Neural progenitor cell (in vitro differentiated cells): ENCODE data around the gene STIM1. TPM values are rescaled to one million over a fixed set of nuclear protein-coding genes. Genes with fewer than 3 reads are reported as not detected.

ENCODE experiments used
- DNase-seq: peaks from one replicate; pipeline ENCODE4 v3.0.0-alpha.2; 2016; ENCODE audit warnings: low spot score
- H2AFZ ChIP-seq: fragments of 200-600 bp; sonication (generic); replicated peaks from 2 replicates; pipeline ENCODE4 v1.6.1; 2016; ENCODE audit warnings: antibody characterized with exemption
- H3F3A ChIP-seq: fragments of 200-600 bp; sonication (generic); 2 replicates; pipeline ENCODE4 v1.6.1; 2016; ENCODE audit warnings: antibody characterized with exemption, low read depth
- H3K27ac ChIP-seq: fragments of 200-600 bp; sonication (generic); 2 replicates; pipeline ENCODE4 v1.5.1; 2016; ENCODE audit warnings: mild to moderate bottlenecking
- H3K27me3 ChIP-seq: fragments of 200-600 bp; sonication (generic); 2 replicates; pipeline ENCODE4 v1.6.1; 2016; ENCODE audit warnings: mild to moderate bottlenecking, moderate library complexity
- H3K36me3 ChIP-seq: fragments of 200-600 bp; sonication (generic); 2 replicates; pipeline ENCODE4 v1.5.1; 2016
- H3K4me1 ChIP-seq: fragments of 200-600 bp; sonication (generic); 2 replicates; pipeline ENCODE4 v1.6.1; 2016; ENCODE audit warnings: mixed run types
- H3K4me2 ChIP-seq: fragments of 200-600 bp; sonication (generic); 2 replicates; pipeline ENCODE4 v1.6.1; 2016
- H3K4me3 ChIP-seq: fragments of 200-600 bp; sonication (generic); 2 replicates; pipeline ENCODE4 v1.5.1; 2016
- H3K79me2 ChIP-seq: fragments of 200-600 bp; sonication (generic); 2 replicates; pipeline ENCODE4 v1.6.1; 2016; ENCODE audit warnings: low read depth
- H3K9ac ChIP-seq: fragments of 200-600 bp; sonication (generic); 2 replicates; pipeline ENCODE4 v1.6.1; 2016
- H3K9me3 ChIP-seq: fragments of 200-600 bp; sonication (generic); 2 replicates; pipeline ENCODE4 v1.5.1; 2016; ENCODE audit warnings: low read depth
- H4K20me1 ChIP-seq: fragments of 200-600 bp; sonication (generic); 2 replicates; pipeline ENCODE4 v1.6.1; 2016; ENCODE audit warnings: low read depth
- H3K27ac Mint-ChIP-seq: 3 replicates; pipeline ENCODE4 v1.8.0; 2021; ENCODE audit warnings: mixed read lengths
- H3K27me3 Mint-ChIP-seq: 2 replicates; pipeline ENCODE4 v1.8.0; 2022; ENCODE audit warnings: low read depth, mild to moderate bottlenecking, inconsistent platforms, moderate library complexity, mixed read lengths; ENCODE audit not compliant: insufficient read depth
- H3K36me3 Mint-ChIP-seq: 3 replicates; pipeline ENCODE4 v1.8.0; 2021; ENCODE audit warnings: mixed read lengths
- H3K4me1 Mint-ChIP-seq: 3 replicates; pipeline ENCODE4 v1.8.0; 2021; ENCODE audit warnings: mixed read lengths
- H3K4me3 Mint-ChIP-seq: 3 replicates; pipeline ENCODE4 v1.8.0; 2021; ENCODE audit warnings: mild to moderate bottlenecking, moderate library complexity, mixed read lengths
- H3K9me3 Mint-ChIP-seq: 3 replicates; pipeline ENCODE4 v1.8.0; 2020; ENCODE audit warnings: mixed read lengths
- EZH2 ChIP-seq: fragments of 200-600 bp; sonication (generic); IDR thresholded peaks from 2 replicates; pipeline ENCODE4 v1.6.1; 2017; ENCODE audit warnings: antibody characterized with exemption, mild to moderate bottlenecking, moderate library complexity
- EZH2phosphoT487 ChIP-seq: fragments of 200-600 bp; sonication (generic); IDR thresholded peaks from 2 replicates; pipeline ENCODE4 v1.6.1; 2017; ENCODE audit warnings: antibody characterized with exemption
- total RNA-seq: library from RNA; depleted of rRNA; stranded (reverse); fragments of >200 nt; gene quantifications from 2 replicates; pipeline ENCODE4 v1.2.3, GENCODE V29; 2015; ENCODE audit warnings: low replicate concordance
- TF ChIP-seq, protein P1 (sequence below): fragments of 200-600 bp; sonication (generic); IDR thresholded peaks from 2 replicates; pipeline ENCODE4 v1.5.1; 2017; ENCODE audit warnings: antibody characterized with exemption, mild to moderate bottlenecking

Gene STIM1
- total RNA-seq, 1 donor from 2014 or later = 18.9 TPM

GRCh38 chr11:3932698-3933097, 77.2 kb downstream of the STIM1 start:
- Mint-ChIP-seq H3K9me3 (no peaks in the 10 kb centered on the region), H3K27ac (no peak overlapping the region), H3K4me3 (no peak overlapping the region), H3K27me3 (peaks cover 2% of the 10 kb centered on the region), H3K4me1 (peaks cover 7% of the 10 kb centered on the region), H3K36me3 (no peaks in the 10 kb centered on the region)
- DNase-seq = no peak
- H3K27me3 ChIP-seq = no peaks in the 10 kb centered on the region
- no peak overlapping the region for H3K4me2 ChIP-seq
- H3K9me3 ChIP-seq = no peaks in the 10 kb centered on the region
- H2AFZ ChIP-seq = no peak overlapping the region
- TF ChIP-seq EZH2 = no peak
- TF ChIP-seq EZH2phosphoT487 = no peak
- TF ChIP-seq, protein P1, sequence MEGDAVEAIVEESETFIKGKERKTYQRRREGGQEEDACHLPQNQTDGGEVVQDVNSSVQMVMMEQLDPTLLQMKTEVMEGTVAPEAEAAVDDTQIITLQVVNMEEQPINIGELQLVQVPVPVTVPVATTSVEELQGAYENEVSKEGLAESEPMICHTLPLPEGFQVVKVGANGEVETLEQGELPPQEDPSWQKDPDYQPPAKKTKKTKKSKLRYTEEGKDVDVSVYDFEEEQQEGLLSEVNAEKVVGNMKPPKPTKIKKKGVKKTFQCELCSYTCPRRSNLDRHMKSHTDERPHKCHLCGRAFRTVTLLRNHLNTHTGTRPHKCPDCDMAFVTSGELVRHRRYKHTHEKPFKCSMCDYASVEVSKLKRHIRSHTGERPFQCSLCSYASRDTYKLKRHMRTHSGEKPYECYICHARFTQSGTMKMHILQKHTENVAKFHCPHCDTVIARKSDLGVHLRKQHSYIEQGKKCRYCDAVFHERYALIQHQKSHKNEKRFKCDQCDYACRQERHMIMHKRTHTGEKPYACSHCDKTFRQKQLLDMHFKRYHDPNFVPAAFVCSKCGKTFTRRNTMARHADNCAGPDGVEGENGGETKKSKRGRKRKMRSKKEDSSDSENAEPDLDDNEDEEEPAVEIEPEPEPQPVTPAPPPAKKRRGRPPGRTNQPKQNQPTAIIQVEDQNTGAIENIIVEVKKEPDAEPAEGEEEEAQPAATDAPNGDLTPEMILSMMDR = no peak
- H3K27ac ChIP-seq = no peak overlapping the region
- no peaks in the 10 kb centered on the region for H4K20me1 ChIP-seq
- H3K9ac ChIP-seq = no peak overlapping the region
- H3K4me1 ChIP-seq = no peaks in the 10 kb centered on the region
- no peaks in the 10 kb centered on the region for H3K79me2 ChIP-seq
- H3K36me3 ChIP-seq = no peaks in the 10 kb centered on the region
- H3F3A ChIP-seq = no peaks in the 10 kb centered on the region
- H3K4me3 ChIP-seq = no peak overlapping the region

DNA sequence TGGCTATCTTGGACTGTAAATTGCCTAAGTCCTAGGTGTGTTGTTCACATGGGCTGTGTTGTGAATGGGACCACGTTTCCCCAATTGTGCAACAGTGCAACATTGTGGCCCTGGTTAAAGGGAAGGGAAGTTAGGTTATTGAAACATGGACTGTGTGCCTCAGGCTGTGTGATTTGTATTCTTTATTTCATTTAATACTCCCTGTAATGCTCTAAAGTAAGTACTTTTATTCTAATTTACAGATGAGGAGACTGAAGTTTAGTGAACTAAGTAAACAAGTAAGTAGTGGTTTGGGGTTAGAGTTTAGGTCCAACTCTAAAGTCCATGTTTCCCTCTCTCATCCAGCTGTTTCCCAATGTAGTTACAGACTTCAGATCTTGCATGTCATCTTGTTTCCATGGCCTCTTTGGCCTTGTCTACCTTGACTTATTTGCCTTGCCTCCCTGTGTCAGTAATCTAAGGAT, 77.7 kb downstream of the STIM1 start:
- Histone ChIP-seq H3K9me3 (no peaks in the 10 kb centered on the region), H3K4me1 (no peaks in the 10 kb centered on the region), H3K36me3 (no peaks in the 10 kb centered on the region), H3K79me2 (no peaks in the 10 kb centered on the region), H4K20me1 (no peaks in the 10 kb centered on the region), H3K27ac (no peak overlapping the region), H3K4me3 (no peak overlapping the region), H2AFZ (no peak overlapping the region), H3F3A (no peaks in the 10 kb centered on the region), H3K27me3 (no peaks in the 10 kb centered on the region), H3K4me2 (no peak overlapping the region), H3K9ac (no peak overlapping the region)
- Mint-ChIP-seq H3K36me3 (no peaks in the 10 kb centered on the region), H3K4me3 (no peak overlapping the region), H3K27ac (no peak overlapping the region), H3K4me1 (peaks cover 2% of the 10 kb centered on the region), H3K9me3 (no peaks in the 10 kb centered on the region), H3K27me3 (peaks cover 2% of the 10 kb centered on the region)
- TF ChIP-seq EZH2phosphoT487 (no peak), EZH2 (no peak)
- TF ChIP-seq, protein P1 = no peak
- no peak for DNase-seq

DNA sequence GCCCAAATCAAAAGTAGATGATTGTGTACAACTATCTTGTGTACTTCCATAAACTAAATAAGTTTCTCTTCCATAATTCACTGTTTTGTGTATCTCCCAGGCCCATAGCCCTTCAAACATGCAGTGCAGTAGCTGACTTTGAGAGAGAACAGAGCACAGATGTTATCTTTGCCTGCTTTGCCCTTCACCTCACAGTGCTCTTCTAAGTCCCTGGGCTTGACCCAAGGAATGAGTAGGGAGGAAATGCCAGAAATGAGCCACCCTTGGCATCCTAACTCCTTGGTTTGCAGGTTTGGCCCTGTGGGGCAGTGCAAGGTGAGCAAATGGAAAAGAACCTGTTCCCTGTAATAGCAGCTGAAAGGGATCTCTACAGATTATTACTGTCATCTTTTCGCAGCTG, 79.2 kb downstream of the STIM1 start:
- Histone ChIP-seq H2AFZ (no peak overlapping the region), H3K4me1 (no peaks in the 10 kb centered on the region), H3F3A (no peaks in the 10 kb centered on the region), H4K20me1 (no peaks in the 10 kb centered on the region), H3K27me3 (no peaks in the 10 kb centered on the region), H3K9me3 (no peaks in the 10 kb centered on the region), H3K9ac (no peak overlapping the region), H3K36me3 (no peaks in the 10 kb centered on the region), H3K27ac (no peak overlapping the region), H3K4me2 (no peak overlapping the region), H3K4me3 (no peak overlapping the region), H3K79me2 (no peaks in the 10 kb centered on the region)
- no peaks in the 10 kb centered on the region for H3K36me3 Mint-ChIP-seq
- no peaks in the 10 kb centered on the region for H3K9me3 Mint-ChIP-seq
- DNase-seq = no peak
- no peak overlapping the region for H3K4me3 Mint-ChIP-seq
- TF ChIP-seq EZH2 (no peak), EZH2phosphoT487 (no peak)
- TF ChIP-seq, protein P1 = no peak
- no peaks in the 10 kb centered on the region for H3K4me1 Mint-ChIP-seq
- peaks cover 2% of the 10 kb centered on the region for H3K27me3 Mint-ChIP-seq
- H3K27ac Mint-ChIP-seq = no peak overlapping the region
